DND-41 (cell line): ENCODE results near the gene KCNG2.

Source experiments
- ATAC-seq: fragments of 200-7000 bp; cut with Tn5 transposase; 3 replicates; pipeline ENCODE4 v1.9.1; 2021; ENCODE audit warnings: low read depth; ENCODE audit not compliant: insufficient read depth
- DNase-seq: peaks from one replicate; pipeline ENCODE4 v3.0.0-alpha.2; 2020
- H2AFZ ChIP-seq: 2 replicates; pipeline ENCODE4 v1.6.0; 2012; ENCODE audit warnings: low read depth, low read length
- H3K27ac ChIP-seq: 2 replicates; pipeline ENCODE4 v1.5.1; 2012; ENCODE audit warnings: low read length, inconsistent platforms
- H3K27me3 ChIP-seq: fragments of 200-600 bp; sonication (generic); 2 replicates; pipeline ENCODE4 v1.6.0; 2012; ENCODE audit warnings: low read length, mild to moderate bottlenecking, inconsistent platforms; ENCODE audit not compliant: insufficient read depth, poor library complexity
- H3K36me3 ChIP-seq: 2 replicates; pipeline ENCODE4 v1.5.1; 2012; ENCODE audit warnings: low read length, inconsistent platforms; ENCODE audit not compliant: insufficient read depth
- H3K4me1 ChIP-seq: 2 replicates; pipeline ENCODE4 v1.5.1; 2012; ENCODE audit warnings: mild to moderate bottlenecking, low read length; ENCODE audit not compliant: insufficient read depth
- H3K4me2 ChIP-seq: 2 replicates; pipeline ENCODE4 v1.6.0; 2012; ENCODE audit warnings: mild to moderate bottlenecking, moderate library complexity, low read length, inconsistent platforms; ENCODE audit not compliant: insufficient read depth
- H3K4me3 ChIP-seq, 2 experiments: fragments of 200-600 bp in 1 of 2; shearing (Covaris generic) in 1 of 2; 2 replicates each; pipeline ENCODE4 v1.5.1; 2012 to 2016; ENCODE audit warnings: inconsistent platforms in 2 of 2, low read length in 2 of 2, mild to moderate bottlenecking in 2 of 2, low read depth in 1 of 2, moderate library complexity in 1 of 2
- H3K79me2 ChIP-seq: 2 replicates; pipeline ENCODE4 v1.6.0; 2012; ENCODE audit warnings: low read length, inconsistent platforms; ENCODE audit not compliant: insufficient read depth
- H3K9ac ChIP-seq: 2 replicates; pipeline ENCODE4 v1.6.0; 2012; ENCODE audit warnings: low read depth, mild to moderate bottlenecking, inconsistent platforms, low read length, moderate library complexity
- H3K9me3 ChIP-seq: 2 replicates; pipeline ENCODE4 v1.5.1; 2012; ENCODE audit warnings: low read length, moderate library complexity, mild to moderate bottlenecking, inconsistent platforms; ENCODE audit not compliant: insufficient read depth, severe bottlenecking
- H4K20me1 ChIP-seq: 2 replicates; pipeline ENCODE4 v1.6.0; 2012; ENCODE audit warnings: low read length; ENCODE audit not compliant: insufficient read depth
- CTCF ChIP-seq: IDR thresholded peaks from 2 replicates; pipeline ENCODE4 v1.5.1; 2012; ENCODE audit warnings: borderline replicate concordance, low read length, moderate library complexity, mild to moderate bottlenecking; ENCODE audit not compliant: poor library complexity, severe bottlenecking; ENCODE audit errors: extremely low read depth
- EZH2 ChIP-seq: IDR thresholded peaks from 3 replicates; pipeline ENCODE4 v1.6.1; 2012; ENCODE audit warnings: borderline replicate concordance, low read depth, mild to moderate bottlenecking, moderate library complexity, low read length, inconsistent platforms; ENCODE audit not compliant: severe bottlenecking

Gene KCNG2

GRCh38 chr18:79935925-79936324 lies 138.2 kb downstream of the KCNG2 start:
- no peaks in the 10 kb centered on the region for H3K4me1 ChIP-seq
- H2AFZ ChIP-seq, result no peak overlapping the region
- H3K4me3 ChIP-seq, result no peak overlapping the region
- H3K9me3 ChIP-seq, result peaks cover 37% of the 10 kb centered on the region
- peaks cover 72% of the 10 kb centered on the region for H3K79me2 ChIP-seq
- H3K27me3 ChIP-seq, result no peaks in the 10 kb centered on the region
- H3K4me2 ChIP-seq, result no peak overlapping the region
- DNase-seq (no peak), ATAC-seq (no peak)
- TF ChIP-seq CTCF (no peak), EZH2 (no peak)
- peaks cover 76% of the 10 kb centered on the region for H3K36me3 ChIP-seq
- no peak overlapping the region for H3K9ac ChIP-seq
- peaks cover 7% of the 10 kb centered on the region for H4K20me1 ChIP-seq
- no peak overlapping the region for H3K27ac ChIP-seq

GRCh38 chr18:79936641-79937040 lies 138.9 kb downstream of the KCNG2 start:
- no peaks in the 10 kb centered on the region for H3K27me3 ChIP-seq
- no peak overlapping the region for H3K9ac ChIP-seq
- peaks cover 69% of the 10 kb centered on the region for H3K79me2 ChIP-seq
- peaks cover 30% of the 10 kb centered on the region for H3K9me3 ChIP-seq
- H3K36me3 ChIP-seq, result peaks cover 80% of the 10 kb centered on the region
- no peak overlapping the region for H3K4me3 ChIP-seq
- H3K4me2 ChIP-seq, result no peak overlapping the region
- no peak for DNase-seq
- H3K4me1 ChIP-seq, result no peaks in the 10 kb centered on the region
- no peak for ATAC-seq
- peaks cover 14% of the 10 kb centered on the region for H4K20me1 ChIP-seq
- TF ChIP-seq EZH2 (no peak), CTCF (no peak)
- H3K27ac ChIP-seq, result no peak overlapping the region
- no peak overlapping the region for H2AFZ ChIP-seq

- H3K4me2 ChIP-seq, result no peak overlapping the region
- TF ChIP-seq CTCF (no peak), EZH2 (no peak)
- peaks cover 86% of the 10 kb centered on the region for H3K36me3 ChIP-seq
- ATAC-seq (no peak), DNase-seq (no peak)
- H4K20me1 ChIP-seq, result peaks cover 19% of the 10 kb centered on the region
- H3K9ac ChIP-seq, result no peak overlapping the region
- H3K4me3 ChIP-seq, result no peak overlapping the region
- H2AFZ ChIP-seq, result no peak overlapping the region
- H3K79me2 ChIP-seq, result peaks cover 71% of the 10 kb centered on the region
- H3K27ac ChIP-seq, result no peak overlapping the region
- H3K4me1 ChIP-seq, result no peaks in the 10 kb centered on the region
- peaks cover 27% of the 10 kb centered on the region for H3K9me3 ChIP-seq
- H3K27me3 ChIP-seq, result no peaks in the 10 kb centered on the region
Observed at GRCh38 chr18:79937103-79937860, 139.5 kb downstream of the KCNG2 start.
